Measurements from ENCODE around the gene GNA14.
"Not testable (repeated sequence)": the region's sequence is repeated elsewhere in the genome, so short reads cannot be mapped to it uniquely, and the experiment has no call there.

The GNA14 gene

GRCh38 chr9:77531400-77531799 is 116.7 kb downstream of the GNA14 start:
- DNase-seq = no peak

DNA sequence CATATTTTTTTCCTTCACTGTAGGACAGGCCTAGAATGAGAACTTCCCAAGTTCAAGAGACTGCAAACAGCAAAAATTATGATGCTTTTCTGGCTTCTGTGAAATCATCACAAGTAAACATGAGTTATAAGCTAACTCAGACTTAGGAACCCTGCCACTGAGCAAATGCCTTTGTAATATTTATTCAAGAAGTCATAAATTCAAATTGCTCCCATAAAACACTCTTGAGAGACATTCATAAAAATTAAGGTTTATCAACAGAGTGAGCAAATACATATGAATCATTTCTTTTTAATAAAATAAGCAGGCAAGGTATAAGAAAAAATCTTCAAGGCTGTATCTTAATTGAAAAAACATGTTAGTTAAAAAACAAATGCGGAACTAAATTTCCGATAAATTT is 124.2 kb downstream of the GNA14 start:
- DNase-seq = no peak

DNA sequence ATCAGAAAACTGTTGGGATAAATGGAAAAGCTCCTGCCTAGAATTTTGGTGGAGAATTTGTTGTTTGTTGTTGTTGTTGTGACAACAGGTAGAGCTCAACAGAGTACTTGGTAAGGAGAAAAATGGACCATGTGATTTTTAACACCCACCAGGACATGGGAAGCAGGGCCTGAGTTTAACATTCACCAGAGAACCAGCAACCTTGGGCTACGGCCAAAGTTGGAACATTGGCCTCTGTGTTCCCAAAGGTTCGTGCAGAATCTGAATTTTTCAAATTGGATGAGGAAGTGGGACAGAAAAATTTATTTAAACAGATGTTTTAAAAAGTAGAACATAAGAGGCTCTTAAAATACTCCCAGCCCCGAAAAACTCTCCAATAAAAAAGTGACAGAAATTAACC is 127.0 kb downstream of the GNA14 start:
- DNase-seq = no peak

- DNase-seq = no peak
Measured at GRCh38 chr9:77518688-77519087, 129.4 kb downstream of the GNA14 start.

DNA sequence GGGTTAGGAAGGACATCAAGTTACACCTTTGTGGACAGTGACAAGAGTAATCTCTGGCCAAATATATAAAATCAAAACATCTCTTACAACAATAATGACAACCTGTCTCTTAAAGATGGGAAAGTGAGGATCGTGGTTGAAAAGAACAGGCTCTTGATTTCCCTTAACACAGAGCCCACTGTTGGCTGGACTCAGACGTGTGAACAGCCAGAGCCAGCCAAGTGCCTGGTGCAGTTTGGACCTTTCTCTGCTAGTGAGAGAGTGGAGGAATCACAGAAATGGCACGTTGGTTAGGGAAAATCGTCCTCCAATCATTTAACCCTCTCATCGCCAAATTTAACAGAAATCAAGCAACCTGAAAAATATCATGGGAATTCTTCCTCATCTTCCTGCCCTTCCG is 131.3 kb downstream of the GNA14 start:
- no peak for DNase-seq

GRCh38 chr9:77514886-77515711 is 133.0 kb downstream of the GNA14 start:
- no peak for DNase-seq

DNA sequence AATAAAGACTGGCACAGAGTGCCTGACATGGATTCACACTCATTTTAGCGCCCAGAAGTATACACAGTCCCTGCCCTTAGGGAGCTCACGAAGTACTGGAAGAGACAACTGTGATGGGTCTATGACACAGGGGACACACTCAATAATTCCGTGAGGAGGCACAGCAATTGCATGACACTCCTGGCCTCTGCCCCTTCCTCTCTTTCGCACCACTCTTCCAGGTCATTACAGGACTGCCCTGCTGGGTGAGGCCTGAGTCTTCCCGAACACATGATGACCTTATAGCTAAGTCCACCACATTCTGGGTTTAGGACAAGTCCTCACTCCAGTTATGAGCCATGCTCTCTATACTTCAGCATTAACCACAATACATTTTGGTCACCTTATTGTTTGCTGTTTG is 134.7 kb downstream of the GNA14 start:
- no peak for DNase-seq

- no peak for DNase-seq
Measured at GRCh38 chr9:77512876-77513275, 135.2 kb downstream of the GNA14 start.

DNA sequence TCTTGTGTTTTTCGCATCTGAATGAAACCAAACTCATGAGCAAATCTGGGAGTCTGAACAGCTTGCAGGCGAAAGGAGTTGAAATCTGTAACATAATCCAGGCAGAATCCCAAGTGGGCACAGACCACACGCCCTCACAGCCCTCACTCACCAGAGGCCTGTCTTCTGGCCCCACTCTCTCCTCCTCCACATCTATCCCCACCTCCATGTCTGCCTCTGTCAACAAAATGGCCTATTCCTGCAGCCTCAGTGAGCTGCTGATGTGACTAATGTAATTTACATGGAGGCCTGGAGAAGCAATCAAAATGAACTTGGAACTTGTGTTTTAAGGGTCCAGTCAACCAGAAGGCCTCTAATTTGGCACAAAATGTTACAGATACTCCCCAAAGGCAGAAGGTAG is 136.6 kb downstream of the GNA14 start:
- DNase-seq = no peak

- DNase-seq = no peak
Measured at GRCh38 chr9:77510666-77511065, 137.5 kb downstream of the GNA14 start.

GRCh38 chr9:77508396-77508795 is 139.7 kb downstream of the GNA14 start:
- DNase-seq = no peak

DNA sequence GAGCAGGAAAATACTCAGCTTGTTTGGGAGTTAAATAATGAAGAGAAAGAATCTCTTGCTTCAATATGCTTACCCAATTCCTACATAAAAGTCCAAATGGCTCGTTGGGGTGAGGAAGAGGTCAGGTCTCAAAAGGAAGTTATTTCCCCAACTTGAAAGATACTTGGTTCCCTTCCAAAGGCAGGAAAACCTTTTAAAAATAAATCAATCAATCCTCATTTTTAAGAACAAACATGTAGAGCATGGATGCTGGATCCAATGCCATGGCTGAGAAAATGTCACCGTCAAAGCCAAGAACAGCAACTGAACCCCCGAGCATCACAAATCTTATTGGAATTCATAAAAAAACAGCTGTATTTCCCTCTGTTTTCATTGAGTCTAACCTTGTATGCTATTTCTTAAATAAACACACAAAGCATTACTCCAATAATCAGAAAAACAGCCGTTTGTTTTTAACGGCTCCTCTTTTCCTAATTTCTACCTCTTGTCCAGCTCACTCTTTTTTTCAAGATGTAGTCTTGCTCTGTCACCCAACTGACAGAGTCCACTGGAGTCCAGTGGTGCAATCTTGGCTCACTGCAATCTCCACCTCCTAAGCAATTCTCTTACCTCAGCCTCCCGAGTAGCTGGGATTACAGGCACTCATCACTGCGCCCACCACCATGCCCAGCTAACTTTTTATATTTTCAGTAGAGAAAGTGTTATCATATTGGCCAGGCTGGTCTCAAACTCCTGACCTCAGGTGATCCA is 140.7 kb downstream of the GNA14 start:
- no peak for DNase-seq

- DNase-seq = no peak
Measured at GRCh38 chr9:77505232-77505631, 142.9 kb downstream of the GNA14 start.

GRCh38 chr9:77502568-77502967 is 145.6 kb downstream of the GNA14 start:
- no peak for DNase-seq

GRCh38 chr9:77498891-77499290 is 149.2 kb downstream of the GNA14 start:
- no peak for DNase-seq

GRCh38 chr9:77497322-77498198 is 150.6 kb downstream of the GNA14 start:
- no peak for DNase-seq

- no peak for DNase-seq
Measured at GRCh38 chr9:77495834-77496671, 152.1 kb downstream of the GNA14 start.

DNA sequence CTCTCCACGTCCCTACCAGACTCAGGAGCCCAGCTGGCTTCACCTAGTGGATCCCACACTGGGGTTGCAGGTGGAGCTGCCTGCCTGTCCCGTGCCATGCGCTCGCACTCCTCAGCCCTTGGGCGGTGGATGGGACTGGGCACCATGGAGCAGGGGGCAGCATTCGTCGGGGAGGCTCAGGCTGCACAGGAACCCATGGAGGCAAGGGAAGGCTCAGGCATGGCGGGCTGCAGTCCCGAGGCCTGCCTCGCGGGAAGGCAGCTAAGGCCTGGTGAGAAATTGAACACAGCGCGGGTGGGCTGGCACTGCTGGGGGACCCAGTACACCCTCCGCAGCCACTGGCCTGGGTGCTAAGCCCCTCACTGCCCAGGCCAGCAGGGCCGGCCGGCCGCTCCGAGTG is 157.8 kb downstream of the GNA14 start:
- DNase-seq = not testable (repeated sequence)

DNA sequence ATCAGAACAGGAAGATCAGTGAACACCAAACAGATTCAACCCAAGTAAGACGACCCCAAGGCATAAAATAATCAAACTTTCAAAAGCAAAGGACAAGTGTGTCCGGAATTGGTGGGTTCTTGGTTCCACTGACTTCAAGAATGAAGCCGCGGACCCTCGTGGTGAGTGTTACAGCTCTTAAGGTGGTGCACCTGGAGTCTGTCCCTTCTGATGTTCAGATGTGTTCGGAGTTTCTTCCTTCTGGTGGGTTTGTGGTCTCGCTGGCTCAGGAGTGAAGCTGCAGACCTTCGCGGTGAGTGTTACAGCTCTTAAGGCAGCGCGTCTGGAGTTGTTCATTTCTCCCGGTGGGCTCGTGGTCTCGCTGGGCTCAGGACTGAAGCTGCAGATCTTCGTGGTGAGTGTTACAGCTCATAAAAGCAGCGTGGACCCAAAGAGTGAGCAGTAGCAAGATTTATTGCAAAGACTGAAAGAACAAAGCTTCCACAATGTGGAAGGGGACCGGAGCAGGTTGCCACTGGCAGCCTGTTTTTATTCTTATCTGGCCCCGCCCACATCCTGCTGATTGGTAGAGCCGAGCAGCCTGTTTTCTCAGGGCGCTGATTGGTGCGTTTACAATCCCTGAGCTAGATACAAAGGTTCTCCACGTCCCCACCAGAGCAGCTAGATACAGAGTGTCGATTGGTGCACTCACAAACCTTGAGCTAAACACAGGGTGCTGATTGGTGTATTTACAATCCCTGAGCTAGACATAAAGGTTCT is 158.5 kb downstream of the GNA14 start:
- peak; percentile 53 for DNase-seq

GRCh38 chr9:77488439-77489126 is 159.5 kb downstream of the GNA14 start:
- DNase-seq = no peak

- DNase-seq = no peak
Measured at GRCh38 chr9:77486968-77487367, 161.2 kb downstream of the GNA14 start.
